Measurements from ENCODE around the gene CHP1.
"Not testable (repeated sequence)": the region's sequence is repeated elsewhere in the genome, so short reads cannot be mapped to it uniquely, and the experiment has no call there.

CHP1 gene

GRCh38 chr15:41258750-41259471 lies 27.8 kb downstream of the CHP1 start:
- H3K27ac ChIP-seq = peak overlapping the region; percentile 45
- no peak for TF ChIP-seq ZFX (IDR thresholded peaks at IDR 0.05; ENCODE audit: borderline replicate concordance)
- TF ChIP-seq CTCF (IDR thresholded peaks at IDR 0.05) = no peak

GRCh38 chr15:41259546-41260189 lies 28.6 kb downstream of the CHP1 start:
- H3K27ac ChIP-seq = no peak overlapping the region
- TF ChIP-seq ZFX (IDR thresholded peaks at IDR 0.05; ENCODE audit: borderline replicate concordance) (no peak), CTCF (IDR thresholded peaks at IDR 0.05) (no peak)

- not testable (repeated sequence) for H3K27ac ChIP-seq
These were observed 29.9 kb downstream of the CHP1 start for GRCh38 chr15:41260924-41261323.

GRCh38 chr15:41262571-41262970 lies 31.5 kb downstream of the CHP1 start:
- no peak overlapping the region for H3K27ac ChIP-seq
- no peak for TF ChIP-seq CTCF (IDR thresholded peaks at IDR 0.05)
- TF ChIP-seq ZFX (IDR thresholded peaks at IDR 0.05; ENCODE audit: borderline replicate concordance) = no peak

- no peak overlapping the region for H3K27ac ChIP-seq
- TF ChIP-seq CTCF (IDR thresholded peaks at IDR 0.05) (no peak), ZFX (IDR thresholded peaks at IDR 0.05; ENCODE audit: borderline replicate concordance) (no peak)
These were observed 32.9 kb downstream of the CHP1 start for GRCh38 chr15:41263891-41264351.

GRCh38 chr15:41269887-41270286 lies 38.8 kb downstream of the CHP1 start:
- H3K27ac ChIP-seq = no peak overlapping the region
- TF ChIP-seq ZFX (IDR thresholded peaks at IDR 0.05; ENCODE audit: borderline replicate concordance) = no peak
- TF ChIP-seq CTCF (IDR thresholded peaks at IDR 0.05) = no peak

- H3K27ac ChIP-seq = no peak overlapping the region
- no peak for TF ChIP-seq ZFX (IDR thresholded peaks at IDR 0.05; ENCODE audit: borderline replicate concordance)
- no peak for TF ChIP-seq CTCF (IDR thresholded peaks at IDR 0.05)
These were observed 45.8 kb downstream of the CHP1 start for GRCh38 chr15:41276831-41277230.

Measured in 22Rv1 (cell line).